GM10266 (cell line): ENCODE data around the gene ZNF362.

Source experiments
- DNase-seq: peaks from one replicate; pipeline ENCODE4 v3.0.0; 2012; ENCODE audit errors: extremely low spot score
- TF ChIP-seq, protein P1 (sequence below): IDR thresholded peaks from 2 replicates; pipeline ENCODE4 v1.5.1; 2012; ENCODE audit warnings: mild to moderate bottlenecking, low read depth; ENCODE audit not compliant: control insufficient read depth, insufficient read depth; ENCODE audit errors: missing control alignments

Gene ZNF362

DNA sequence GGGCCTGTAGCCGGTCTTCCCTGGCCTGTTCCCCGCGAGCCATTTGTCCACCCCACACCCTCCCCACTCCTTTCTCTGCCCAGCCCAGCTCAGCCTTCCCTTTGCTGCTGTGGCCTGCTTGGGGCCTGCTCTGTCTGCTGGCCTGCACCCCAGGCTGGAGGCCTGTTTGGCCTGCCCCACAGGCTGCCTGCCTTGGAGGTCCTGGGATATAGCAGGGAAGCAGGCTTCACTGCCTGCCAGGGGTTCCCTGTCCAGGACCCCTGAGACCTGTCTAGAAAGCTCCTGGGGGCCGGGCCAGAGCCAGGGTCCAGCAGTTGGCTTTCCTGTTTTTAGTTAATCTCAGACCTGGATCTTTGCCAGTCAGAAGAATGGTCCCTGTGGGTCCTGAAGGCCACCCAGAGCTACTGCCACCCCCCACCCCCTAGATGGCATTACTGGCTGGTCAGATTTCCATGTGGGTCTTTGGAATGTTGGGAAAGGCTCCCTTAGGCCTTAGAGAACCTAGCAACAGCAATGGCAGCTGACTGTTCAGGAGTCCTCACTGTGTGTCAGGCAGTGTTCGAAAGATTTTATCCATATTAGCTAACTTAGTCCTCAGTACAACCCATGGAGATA, 7.7 kb downstream of the ZNF362 start:
- DNase-seq, result no peak
- TF ChIP-seq, protein P1, sequence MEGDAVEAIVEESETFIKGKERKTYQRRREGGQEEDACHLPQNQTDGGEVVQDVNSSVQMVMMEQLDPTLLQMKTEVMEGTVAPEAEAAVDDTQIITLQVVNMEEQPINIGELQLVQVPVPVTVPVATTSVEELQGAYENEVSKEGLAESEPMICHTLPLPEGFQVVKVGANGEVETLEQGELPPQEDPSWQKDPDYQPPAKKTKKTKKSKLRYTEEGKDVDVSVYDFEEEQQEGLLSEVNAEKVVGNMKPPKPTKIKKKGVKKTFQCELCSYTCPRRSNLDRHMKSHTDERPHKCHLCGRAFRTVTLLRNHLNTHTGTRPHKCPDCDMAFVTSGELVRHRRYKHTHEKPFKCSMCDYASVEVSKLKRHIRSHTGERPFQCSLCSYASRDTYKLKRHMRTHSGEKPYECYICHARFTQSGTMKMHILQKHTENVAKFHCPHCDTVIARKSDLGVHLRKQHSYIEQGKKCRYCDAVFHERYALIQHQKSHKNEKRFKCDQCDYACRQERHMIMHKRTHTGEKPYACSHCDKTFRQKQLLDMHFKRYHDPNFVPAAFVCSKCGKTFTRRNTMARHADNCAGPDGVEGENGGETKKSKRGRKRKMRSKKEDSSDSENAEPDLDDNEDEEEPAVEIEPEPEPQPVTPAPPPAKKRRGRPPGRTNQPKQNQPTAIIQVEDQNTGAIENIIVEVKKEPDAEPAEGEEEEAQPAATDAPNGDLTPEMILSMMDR, result no peak

DNA sequence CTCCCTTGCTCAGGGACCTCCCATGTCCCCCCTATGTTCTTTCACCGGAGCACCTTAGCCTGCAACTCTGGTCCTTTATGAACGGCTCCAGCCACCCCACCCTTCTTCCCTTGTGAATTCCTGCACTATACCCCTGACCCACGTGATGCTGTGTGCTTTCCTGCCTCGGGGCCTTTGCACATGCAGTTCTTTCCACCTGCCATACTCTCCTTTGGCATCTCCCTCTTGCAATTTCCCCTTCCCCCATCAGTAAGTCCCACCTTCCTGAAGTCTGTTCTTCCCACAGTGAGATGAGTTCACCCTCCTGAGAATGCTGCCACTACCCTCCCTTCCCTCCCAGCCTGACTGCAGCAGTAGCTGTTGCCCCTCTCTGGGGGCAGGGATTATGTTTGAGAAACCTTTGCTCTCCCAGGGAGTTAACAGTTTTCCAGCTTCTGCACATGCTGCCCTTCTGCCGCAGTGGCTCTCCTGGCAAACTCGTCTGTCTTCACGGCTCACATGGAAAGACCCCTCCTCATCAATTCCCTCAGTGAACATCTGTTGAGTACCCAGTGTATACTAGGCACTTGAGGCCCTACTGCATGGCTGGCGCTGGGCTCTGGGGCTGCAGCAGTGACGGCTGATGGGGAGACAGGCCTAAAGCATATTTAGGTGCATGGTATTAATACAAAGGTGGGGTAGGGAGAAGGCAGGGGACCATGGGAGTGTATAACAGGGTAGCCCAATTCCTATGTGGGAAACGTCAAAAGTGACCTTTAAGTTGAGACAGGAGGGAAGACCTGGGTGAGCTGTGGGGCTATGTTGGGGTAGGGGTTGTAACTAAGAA, 9.7 kb downstream of the ZNF362 start:
- no peak for DNase-seq
- TF ChIP-seq, protein P1, result no peak

DNA sequence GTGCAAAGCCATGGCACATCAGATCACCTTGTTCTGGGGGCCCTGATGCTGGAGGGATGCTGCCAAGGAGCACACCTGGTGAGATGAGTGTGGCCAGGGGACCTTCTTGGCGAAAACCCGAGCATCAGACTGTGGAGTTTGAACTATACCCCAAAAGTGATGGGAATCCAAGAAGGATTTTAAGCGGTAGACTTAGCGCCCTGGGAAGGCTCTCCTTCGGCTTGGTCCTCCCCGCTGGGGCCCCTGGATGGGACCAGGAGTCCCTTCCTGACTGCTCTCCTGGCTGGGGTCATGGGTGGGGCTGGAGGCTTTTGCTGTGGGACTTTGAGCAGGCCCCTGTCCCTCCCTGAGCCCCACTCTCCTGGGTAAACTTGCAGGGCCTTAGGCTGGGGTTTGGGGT, 10.5 kb downstream of the ZNF362 start:
- DNase-seq, result no peak
- TF ChIP-seq, protein P1, result no peak

DNA sequence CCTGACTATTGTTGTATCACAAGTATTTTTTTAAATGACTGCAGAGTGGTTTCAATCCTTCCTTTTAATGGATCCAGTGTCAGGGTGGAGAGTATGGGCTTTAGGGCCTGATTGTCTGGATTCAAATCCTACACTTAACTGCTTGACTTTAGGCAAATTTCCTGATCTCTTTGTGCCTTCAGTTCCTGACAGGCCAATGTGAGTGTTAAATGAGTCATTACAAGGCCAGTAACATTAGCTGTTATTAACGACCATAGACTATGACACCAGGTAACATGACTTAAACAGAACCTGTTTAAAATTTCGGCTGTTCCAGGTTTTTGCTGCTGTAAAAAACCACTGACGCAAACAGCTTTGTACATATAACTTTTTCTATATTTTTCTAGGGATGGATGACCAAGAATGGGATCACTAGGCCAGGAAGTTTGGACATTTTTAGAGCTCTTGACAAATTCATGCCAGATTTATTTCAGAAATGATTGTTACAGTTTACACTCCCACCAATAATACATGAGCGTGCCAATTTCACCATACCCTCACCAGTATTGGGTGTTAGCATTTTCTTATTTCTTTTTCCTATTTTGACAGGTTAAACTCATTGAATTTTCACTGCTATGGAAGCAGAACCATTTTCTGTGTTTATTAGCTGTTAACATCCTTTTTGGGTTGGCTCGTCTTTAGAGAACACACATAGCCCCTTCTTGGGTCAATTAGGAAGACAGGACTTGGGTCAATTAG, 11.3 kb downstream of the ZNF362 start:
- TF ChIP-seq, protein P1, result no peak
- DNase-seq, result no peak

DNA sequence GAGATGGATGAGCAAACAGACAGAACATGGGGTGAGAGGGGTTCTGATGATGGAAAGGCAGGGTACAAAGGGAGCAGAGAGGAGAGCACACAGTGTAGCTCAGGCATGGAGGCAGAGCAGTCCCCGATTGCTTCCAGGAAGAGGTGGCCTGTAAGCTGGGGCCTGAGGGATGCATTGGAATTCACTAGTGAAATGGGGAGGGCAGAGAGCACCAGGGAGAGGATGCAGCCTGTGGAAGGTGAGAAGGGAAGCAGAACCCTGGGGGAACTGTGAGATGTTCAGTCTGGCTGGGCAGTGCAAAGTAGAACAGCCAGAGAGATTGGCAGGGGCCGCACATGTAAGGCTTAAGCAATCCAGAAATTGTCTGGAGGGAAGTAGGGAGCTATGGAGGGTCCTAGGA, 12.2 kb downstream of the ZNF362 start:
- no peak for DNase-seq
- TF ChIP-seq, protein P1, result no peak

DNA sequence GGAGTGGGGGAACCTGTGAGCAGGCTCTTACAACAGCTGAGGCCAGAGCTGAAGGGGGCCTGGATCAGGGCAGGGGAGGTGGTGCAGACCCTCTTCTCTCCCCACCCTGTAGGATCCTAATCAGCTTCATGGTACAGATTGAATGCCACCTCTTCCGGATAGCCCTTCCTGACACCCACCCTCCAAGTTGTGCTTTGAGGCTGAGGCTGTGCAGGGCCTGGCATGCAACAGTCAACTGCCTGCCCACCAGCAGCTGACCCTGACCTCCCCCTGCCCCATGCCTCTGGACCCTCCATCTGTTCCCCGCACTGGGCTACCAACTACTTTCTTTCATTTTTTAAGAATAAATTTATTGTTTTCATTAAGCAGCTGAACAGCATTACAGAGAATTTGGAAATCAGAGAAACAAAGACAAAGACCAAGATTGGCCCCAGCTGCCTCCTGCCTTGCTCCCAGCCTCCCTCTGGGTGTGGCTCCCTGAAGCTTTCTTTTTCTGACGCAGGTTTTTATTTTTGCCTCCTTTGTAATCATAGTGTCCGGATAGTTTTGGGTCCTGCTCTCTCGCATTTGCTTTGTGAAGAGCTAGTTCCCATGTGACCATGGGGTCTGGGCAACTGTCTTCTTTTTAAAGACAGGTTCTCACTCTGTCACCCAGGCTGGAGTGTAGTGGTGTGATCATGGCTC, 12.8 kb downstream of the ZNF362 start:
- no peak for DNase-seq
- TF ChIP-seq, protein P1, result no peak

DNA sequence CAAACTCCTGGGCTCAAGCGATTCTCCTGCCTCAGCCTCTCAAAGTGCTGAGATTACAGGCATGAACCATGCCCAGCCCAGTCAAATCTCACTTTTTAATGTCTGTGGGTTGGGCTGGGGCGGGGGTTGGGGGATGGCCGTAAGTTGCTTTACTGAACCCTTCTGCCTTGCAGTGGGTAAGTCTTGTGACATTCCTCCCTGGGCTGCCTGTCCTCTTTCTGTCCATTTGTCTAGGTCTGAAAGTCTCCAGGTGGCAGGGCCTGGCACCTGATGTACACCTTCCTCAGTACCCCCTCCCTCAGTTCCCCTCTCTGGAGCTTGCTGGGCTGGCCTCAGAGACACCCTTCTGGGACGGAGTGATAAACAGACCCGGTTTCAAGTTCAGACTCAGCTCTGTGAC, 13.3 kb downstream of the ZNF362 start:
- TF ChIP-seq, protein P1, result no peak

More for the DNA sequence above, 13.3 kb downstream of the ZNF362 start:
- no peak for DNase-seq
